Esophagus muscularis mucosa (tissue), 4 donors: ENCODE measurements around the gene PHLDB1. TPM values are rescaled to one million over a fixed set of nuclear protein-coding genes. Genes with fewer than 3 reads are reported as not detected.
"Not testable (repeated sequence)": the region's sequence is repeated elsewhere in the genome, so short reads cannot be mapped to it uniquely, and the experiment has no call there.

Experiments used
- DNase-seq: peaks from one replicate; pipeline ENCODE4 v3.0.0-alpha.2; 2017; ENCODE audit errors: extremely low spot score
- H3K27ac ChIP-seq, 4 donors: fragments of 200-600 bp; sonication (generic); replicated peaks in 1 of 4; 1 replicate in 3 of 4; 2 replicates in 1 of 4; pipeline ENCODE4 v1.5.1; 2016 to 2019; ENCODE audit warnings: mild to moderate bottlenecking in 1 of 4
- H3K27me3 ChIP-seq, 4 donors: fragments of 200-600 bp; sonication (generic); one replicate each; pipeline versions ENCODE4 v1.5.1 to v1.6.0; 2016 to 2019
- H3K36me3 ChIP-seq, 4 donors: fragments of 200-600 bp; sonication (generic); one replicate each; pipeline ENCODE4 v1.5.1; 2016 to 2019
- H3K4me1 ChIP-seq, 4 donors: fragments of 200-600 bp; sonication (generic); one replicate each; pipeline ENCODE4 v1.5.1; 2016 to 2019
- H3K4me3 ChIP-seq, 4 donors: fragments of 200-600 bp; sonication (generic); 1 replicate in 2 of 4; 2 replicates in 2 of 4; pipeline ENCODE4 v1.5.1; 2016 to 2019; ENCODE audit warnings: mild to moderate bottlenecking in 4 of 4, moderate library complexity in 1 of 4
- H3K9me3 ChIP-seq, 4 donors: fragments of 200-600 bp; sonication (generic); 1 replicate in 3 of 4; 2 replicates in 1 of 4; pipeline ENCODE4 v1.5.1; 2016 to 2019
- CTCF ChIP-seq, 3 experiments: fragments of 200-600 bp in 2 of 3; fragments of 450-650 bp in 1 of 3; sonication (generic) in 2 of 3; IDR thresholded peaks; one replicate each; pipeline ENCODE4 v1.5.1; 2017 to 2019; ENCODE audit warnings: antibody characterized with exemption in 3 of 3, mild to moderate bottlenecking in 2 of 3, moderate library complexity in 1 of 3
- EP300 ChIP-seq: sonication (generic); formaldehyde crosslinking; IDR thresholded peaks from one replicate; pipeline ENCODE4 v1.6.1; 2017; ENCODE audit warnings: antibody characterized with exemption
- POLR2A ChIP-seq: fragments of 450-650 bp; IDR thresholded peaks from one replicate; pipeline ENCODE4 v1.6.1; 2017; ENCODE audit warnings: antibody characterized with exemption, moderate library complexity, mild to moderate bottlenecking, low read depth
- POLR2AphosphoS5 ChIP-seq, 2 donors: sonication (generic); formaldehyde crosslinking; IDR thresholded peaks; one replicate each; pipeline ENCODE4 v1.6.1; 2017; ENCODE audit warnings: antibody characterized with exemption in 2 of 2
- WGBS: methylation state at CpG from one replicate; pipeline ENCODE4 v1.1.5; 2018; 5-methylcytosine and 5-hydroxymethylcytosine counted together
- intact Hi-C: fragments of 100-400 bp; cut with DNase I; formaldehyde crosslinking; loops from one replicate; pipeline ENCODE4 v1.15.1; 2023
- total RNA-seq, 4 donors: library from RNA; depleted of rRNA; stranded (reverse); fragments of >200 nt; gene quantifications; one replicate each; pipeline versions ENCODE4 v1.1.0 to v1.2.1, GENCODE V29; 2016

Gene PHLDB1
- total RNA-seq, 4 donors from 2014 or later: 62.6 to 92.2 (median 78.9) TPM

- no peak overlapping the region for H3K27ac ChIP-seq
- TF ChIP-seq POLR2AphosphoS5 (IDR thresholded peaks at IDR 0.05) (no peak), POLR2A (no peak), CTCF (IDR thresholded peaks at IDR 0.05) (no peak), EP300 (no peak)
- no peak overlapping the region for H3K4me3 ChIP-seq
- no peak for DNase-seq
- H3K27me3 ChIP-seq: no peaks in the 10 kb centered on the region
- intact Hi-C loops: no loop called here
- no peaks in the 10 kb centered on the region for H3K36me3 ChIP-seq
- peaks cover 0 to 5% (median 2%) of the 10 kb centered on the region in 4 donors for H3K4me1 ChIP-seq
- H3K9me3 ChIP-seq: no peaks in the 10 kb centered on the region
- WGBS: 100% methylated on average over 1 of the region's 1 CpG
Measured at GRCh38 chr11:118682372-118682771, 75.0 kb downstream of the PHLDB1 start.

GRCh38 chr11:118682939-118683338 is 75.5 kb downstream of the PHLDB1 start:
- H3K27ac ChIP-seq, H3K9me3 ChIP-seq, intact Hi-C loops, H3K36me3 ChIP-seq, H3K4me3 ChIP-seq, H3K4me1 ChIP-seq, H3K27me3 ChIP-seq, DNase-seq: not testable (repeated sequence)
- 71% methylated on average over 6 of the region's 6 CpGs for WGBS

- Histone ChIP-seq H3K27ac (no peak overlapping the region), H3K4me3 (no peak overlapping the region), H3K9me3 (no peaks in the 10 kb centered on the region), H3K4me1 (peaks cover under 1 to 5% (median 2%) of the 10 kb centered on the region in 4 donors), H3K27me3 (no peaks in the 10 kb centered on the region), H3K36me3 (no peaks in the 10 kb centered on the region)
- intact Hi-C loops: no loop called here
- TF ChIP-seq EP300 (no peak), CTCF (IDR thresholded peaks at IDR 0.05) (no peak), POLR2A (no peak), POLR2AphosphoS5 (IDR thresholded peaks at IDR 0.05) (no peak)
- DNase-seq: no peak
- WGBS: 89% methylated on average over 2 of the region's 2 CpGs
Measured at GRCh38 chr11:118684187-118684586, 76.8 kb downstream of the PHLDB1 start.

GRCh38 chr11:118687906-118688305 is 80.5 kb downstream of the PHLDB1 start:
- Histone ChIP-seq H3K27ac (no peak overlapping the region), H3K4me3 (no peak overlapping the region), H3K36me3 (no peaks in the 10 kb centered on the region), H3K27me3 (no peaks in the 10 kb centered on the region), H3K9me3 (no peaks in the 10 kb centered on the region), H3K4me1 (peaks cover 14 to 23% (median 21%) of the 10 kb centered on the region in 4 donors)
- no peak for TF ChIP-seq EP300
- TF ChIP-seq CTCF (IDR thresholded peaks at IDR 0.05): no peak
- no peak for TF ChIP-seq POLR2AphosphoS5 (IDR thresholded peaks at IDR 0.05)
- TF ChIP-seq POLR2A: no peak
- intact Hi-C loops: loop anchor here (2.0 kb wide), 1 partner anchor 269 kb away; the partner anchor contains the start of gene UPK2
- 94% methylated on average over 3 of the region's 5 CpGs for WGBS
- no peak for DNase-seq

GRCh38 chr11:118688339-118688738 is 80.9 kb downstream of the PHLDB1 start:
- DNase-seq, H3K9me3 ChIP-seq, H3K4me3 ChIP-seq, H3K27ac ChIP-seq, H3K27me3 ChIP-seq, H3K36me3 ChIP-seq: not testable (repeated sequence)
- intact Hi-C loops: loop anchor here (2.0 kb wide), 1 partner anchor 268 kb away; the partner anchor contains the start of gene UPK2
- H3K4me1 ChIP-seq: peaks cover 14 to 23% (median 21%) of the 10 kb centered on the region in 4 donors
- 83% methylated on average over 10 of the region's 10 CpGs for WGBS
